ENCODE results near the gene SLC12A8.

The SLC12A8 gene

GRCh38 chr3:125067225-125067624, 145.3 kb downstream of the SLC12A8 start:
- Histone ChIP-seq H3K27me3 (replicated peaks) (no peaks in the 10 kb centered on the region), H3K36me3 (replicated peaks) (no peaks in the 10 kb centered on the region), H3K4me3 (ENCODE audit: low read depth, low read length) (no peak overlapping the region), H3K27ac (no peak overlapping the region)
- no peak for TF ChIP-seq CTCF (IDR thresholded peaks at IDR 0.05; ENCODE audit: low read depth, low read length, missing control alignments)
- in situ Hi-C loops (cut with HindIII; ENCODE audit: low pct_ligation_motif_present, low sequenced_read_pairs): no loop called here
- DNase-seq: no peak

- no peaks in the 10 kb centered on the region for H3K36me3 ChIP-seq (replicated peaks)
- TF ChIP-seq CTCF (IDR thresholded peaks at IDR 0.05; ENCODE audit: low read depth, low read length, missing control alignments): no peak
- DNase-seq: peak; percentile 78
- no peak overlapping the region for H3K4me3 ChIP-seq (ENCODE audit: low read depth, low read length)
- in situ Hi-C loops (cut with HindIII; ENCODE audit: low pct_ligation_motif_present, low sequenced_read_pairs): no loop called here
- peak overlapping the region; percentile 46 for H3K27ac ChIP-seq
- H3K27me3 ChIP-seq (replicated peaks): no peaks in the 10 kb centered on the region
Measured at GRCh38 chr3:125062904-125063618, 149.5 kb downstream of the SLC12A8 start.

- TF ChIP-seq CTCF (IDR thresholded peaks at IDR 0.05; ENCODE audit: low read depth, low read length, missing control alignments): no peak
- H3K27me3 ChIP-seq (replicated peaks): no peaks in the 10 kb centered on the region
- DNase-seq: no peak
- no peak overlapping the region for H3K27ac ChIP-seq
- in situ Hi-C loops (cut with HindIII; ENCODE audit: low pct_ligation_motif_present, low sequenced_read_pairs): no loop called here
- H3K36me3 ChIP-seq (replicated peaks): no peaks in the 10 kb centered on the region
- no peak overlapping the region for H3K4me3 ChIP-seq (ENCODE audit: low read depth, low read length)
Measured at GRCh38 chr3:125061646-125062045, 150.9 kb downstream of the SLC12A8 start.

- no peak overlapping the region for H3K27ac ChIP-seq
- DNase-seq: no peak
- no peak for TF ChIP-seq CTCF (IDR thresholded peaks at IDR 0.05; ENCODE audit: low read depth, low read length, missing control alignments)
Measured at GRCh38 chr3:125061170-125061569, 151.4 kb downstream of the SLC12A8 start.

GRCh38 chr3:125059488-125060245, 152.9 kb downstream of the SLC12A8 start:
- DNase-seq: no peak
- Histone ChIP-seq H3K27me3 (replicated peaks) (no peaks in the 10 kb centered on the region), H3K36me3 (replicated peaks) (no peaks in the 10 kb centered on the region), H3K27ac (no peak overlapping the region), H3K4me3 (ENCODE audit: low read depth, low read length) (no peak overlapping the region)
- TF ChIP-seq CTCF (IDR thresholded peaks at IDR 0.05; ENCODE audit: low read depth, low read length, missing control alignments): peak; percentile 37
- in situ Hi-C loops (cut with HindIII; ENCODE audit: low pct_ligation_motif_present, low sequenced_read_pairs): no loop called here

More at GRCh38 chr3:125061170-125061569, 151.4 kb downstream of the SLC12A8 start:
- Histone ChIP-seq H3K4me3 (ENCODE audit: low read depth, low read length) (no peak overlapping the region), H3K36me3 (replicated peaks) (no peaks in the 10 kb centered on the region), H3K27me3 (replicated peaks) (no peaks in the 10 kb centered on the region)
- in situ Hi-C loops (cut with HindIII; ENCODE audit: low pct_ligation_motif_present, low sequenced_read_pairs): no loop called here
